Fibroblast of villous mesenchyme (primary cell): ENCODE results near the gene ARMH1. TPM values are rescaled to one million over a fixed set of nuclear protein-coding genes. Genes with fewer than 3 reads are reported as not detected.

Experiments
- DNase-seq: peaks from one replicate; pipeline ENCODE4 v3.0.0-alpha.2; 2010; ENCODE audit warnings: low read depth
- H3K4me3 ChIP-seq: 2 replicates; pipeline ENCODE4 v1.5.1; 2011; ENCODE audit warnings: low read depth, mild to moderate bottlenecking, low read length
- total RNA-seq: library from RNA; depleted of rRNA; stranded (reverse); fragments of >200 nt; gene quantifications from 2 replicates; pipeline ENCODE4 v1.2.3, GENCODE V29; 2012
- TF ChIP-seq, protein P1 (sequence below): IDR thresholded peaks from 2 replicates; pipeline ENCODE4 v1.5.1; 2012; ENCODE audit warnings: low read depth, mild to moderate bottlenecking, low read length; ENCODE audit not compliant: insufficient read depth

Gene ARMH1
- total RNA-seq, 1 donor: 0.43 TPM

DNA sequence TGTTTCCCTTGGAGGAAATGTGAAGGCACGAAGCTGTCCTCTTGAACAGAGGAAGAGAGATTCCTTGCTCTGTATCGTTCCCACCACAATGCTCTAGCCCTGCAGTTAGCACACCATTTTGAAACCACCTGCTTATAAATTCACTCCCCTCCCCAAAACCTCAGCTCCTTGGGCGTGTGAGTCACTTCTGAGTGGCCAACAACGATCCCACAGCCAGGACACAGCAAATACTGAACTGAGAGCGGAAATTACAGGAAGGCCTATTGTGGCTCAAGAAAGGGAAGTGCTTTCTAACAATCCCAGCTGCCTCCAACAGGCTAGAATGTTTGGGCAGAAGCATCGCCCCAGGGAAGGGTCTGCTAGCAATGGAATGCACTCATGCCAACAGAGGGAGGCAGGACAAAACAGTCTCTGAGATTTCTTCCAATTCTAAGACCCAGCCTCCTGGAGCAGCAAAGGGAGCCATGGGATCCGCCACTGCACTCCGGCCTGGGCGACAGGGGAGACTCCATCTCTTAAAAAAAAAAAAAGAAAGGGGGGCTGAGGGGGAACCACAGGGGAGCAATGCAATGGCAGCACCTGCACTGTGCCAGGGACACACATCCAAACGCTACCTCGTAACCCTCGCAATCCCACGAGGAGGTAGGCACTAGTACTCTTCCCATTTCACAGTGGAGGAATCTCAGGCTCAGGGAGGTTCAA is 2.1 kb upstream of the ARMH1 start:
- peak; percentile 41 for DNase-seq
- TF ChIP-seq, protein P1, sequence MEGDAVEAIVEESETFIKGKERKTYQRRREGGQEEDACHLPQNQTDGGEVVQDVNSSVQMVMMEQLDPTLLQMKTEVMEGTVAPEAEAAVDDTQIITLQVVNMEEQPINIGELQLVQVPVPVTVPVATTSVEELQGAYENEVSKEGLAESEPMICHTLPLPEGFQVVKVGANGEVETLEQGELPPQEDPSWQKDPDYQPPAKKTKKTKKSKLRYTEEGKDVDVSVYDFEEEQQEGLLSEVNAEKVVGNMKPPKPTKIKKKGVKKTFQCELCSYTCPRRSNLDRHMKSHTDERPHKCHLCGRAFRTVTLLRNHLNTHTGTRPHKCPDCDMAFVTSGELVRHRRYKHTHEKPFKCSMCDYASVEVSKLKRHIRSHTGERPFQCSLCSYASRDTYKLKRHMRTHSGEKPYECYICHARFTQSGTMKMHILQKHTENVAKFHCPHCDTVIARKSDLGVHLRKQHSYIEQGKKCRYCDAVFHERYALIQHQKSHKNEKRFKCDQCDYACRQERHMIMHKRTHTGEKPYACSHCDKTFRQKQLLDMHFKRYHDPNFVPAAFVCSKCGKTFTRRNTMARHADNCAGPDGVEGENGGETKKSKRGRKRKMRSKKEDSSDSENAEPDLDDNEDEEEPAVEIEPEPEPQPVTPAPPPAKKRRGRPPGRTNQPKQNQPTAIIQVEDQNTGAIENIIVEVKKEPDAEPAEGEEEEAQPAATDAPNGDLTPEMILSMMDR: no peak
- no peak overlapping the region for H3K4me3 ChIP-seq

DNA sequence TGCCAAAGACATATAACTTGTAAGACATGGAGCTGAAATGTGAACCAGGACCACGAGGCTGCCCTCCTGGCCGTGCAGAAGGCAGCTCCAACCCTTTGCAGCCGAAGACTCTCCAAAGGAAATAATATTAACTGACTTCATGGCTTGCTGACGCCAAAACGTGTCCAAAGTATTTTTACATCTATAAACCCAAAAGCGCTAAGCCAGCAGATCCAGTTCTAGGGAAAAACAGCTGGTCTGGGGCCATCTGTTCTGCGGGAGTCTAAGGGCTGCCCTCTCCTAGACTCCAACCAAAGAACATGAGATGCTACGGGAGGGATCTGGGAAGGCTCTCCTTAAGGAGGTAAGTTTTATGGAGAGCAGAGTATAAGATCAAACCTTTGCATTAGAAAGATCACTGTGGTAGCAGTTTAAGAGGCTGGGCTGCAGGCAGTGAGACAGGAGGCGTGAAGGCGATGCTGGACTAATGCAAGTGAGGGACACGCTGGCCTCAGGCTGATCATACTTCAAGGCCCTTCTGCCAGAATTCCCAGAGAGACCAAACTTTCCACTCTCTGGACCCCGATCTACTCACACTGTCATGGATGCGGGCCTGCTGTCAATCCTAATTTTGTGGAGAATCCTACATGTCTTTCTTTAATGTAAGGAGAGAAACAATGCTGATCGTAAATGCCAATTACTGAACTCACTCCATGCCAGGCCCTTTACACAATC is 1.4 kb upstream of the ARMH1 start:
- H3K4me3 ChIP-seq: peak overlapping the region; percentile 87
- DNase-seq: peak; percentile 67
- TF ChIP-seq, protein P1: no peak

DNA sequence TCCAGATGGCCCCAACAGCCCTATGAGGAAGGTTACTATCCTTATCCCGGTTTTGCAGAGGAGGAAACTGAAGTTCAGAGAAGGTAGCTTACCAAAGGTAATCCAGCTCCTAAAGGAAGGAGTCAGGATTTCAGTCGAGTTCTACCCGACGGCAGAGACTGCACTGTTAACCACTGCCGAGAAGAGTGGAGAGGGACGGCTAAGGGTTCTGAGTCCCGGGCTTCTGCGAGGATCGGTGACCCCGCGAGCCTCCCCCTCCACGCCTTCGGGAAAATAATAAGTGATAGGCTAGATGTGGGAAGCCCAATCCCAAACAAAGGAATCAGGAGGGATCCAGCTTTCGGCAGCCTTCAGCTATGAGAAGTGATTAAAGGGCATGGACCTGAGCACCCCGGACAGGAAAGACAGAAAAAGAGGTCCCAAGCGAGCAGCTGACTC is 820 bp upstream of the ARMH1 start:
- DNase-seq: peak; percentile 42
- peak overlapping the region; percentile 87 for H3K4me3 ChIP-seq
- TF ChIP-seq, protein P1: no peak

DNA sequence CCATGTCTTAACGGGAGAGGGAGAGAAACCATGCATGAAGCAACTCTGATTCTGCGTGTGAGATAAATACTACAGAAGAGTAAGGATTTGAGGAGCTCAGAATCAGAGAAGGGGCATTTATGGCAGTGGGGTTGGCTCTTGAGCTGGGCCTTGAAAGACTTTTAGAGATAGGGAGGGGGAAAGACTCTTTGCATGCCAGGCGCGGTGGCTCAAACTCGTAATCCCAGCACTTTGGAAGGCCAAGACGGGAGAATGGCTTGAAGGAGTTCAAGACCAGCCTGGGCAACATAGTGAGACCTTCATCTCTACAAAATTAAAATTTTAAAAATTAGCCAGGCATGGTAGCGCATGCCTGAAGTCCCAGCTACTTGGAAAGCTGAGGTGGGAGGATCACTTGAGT is 672 bp downstream of the ARMH1 start:
- peak overlapping the region; percentile 87 for H3K4me3 ChIP-seq
- TF ChIP-seq, protein P1: no peak
- DNase-seq: no peak

DNA sequence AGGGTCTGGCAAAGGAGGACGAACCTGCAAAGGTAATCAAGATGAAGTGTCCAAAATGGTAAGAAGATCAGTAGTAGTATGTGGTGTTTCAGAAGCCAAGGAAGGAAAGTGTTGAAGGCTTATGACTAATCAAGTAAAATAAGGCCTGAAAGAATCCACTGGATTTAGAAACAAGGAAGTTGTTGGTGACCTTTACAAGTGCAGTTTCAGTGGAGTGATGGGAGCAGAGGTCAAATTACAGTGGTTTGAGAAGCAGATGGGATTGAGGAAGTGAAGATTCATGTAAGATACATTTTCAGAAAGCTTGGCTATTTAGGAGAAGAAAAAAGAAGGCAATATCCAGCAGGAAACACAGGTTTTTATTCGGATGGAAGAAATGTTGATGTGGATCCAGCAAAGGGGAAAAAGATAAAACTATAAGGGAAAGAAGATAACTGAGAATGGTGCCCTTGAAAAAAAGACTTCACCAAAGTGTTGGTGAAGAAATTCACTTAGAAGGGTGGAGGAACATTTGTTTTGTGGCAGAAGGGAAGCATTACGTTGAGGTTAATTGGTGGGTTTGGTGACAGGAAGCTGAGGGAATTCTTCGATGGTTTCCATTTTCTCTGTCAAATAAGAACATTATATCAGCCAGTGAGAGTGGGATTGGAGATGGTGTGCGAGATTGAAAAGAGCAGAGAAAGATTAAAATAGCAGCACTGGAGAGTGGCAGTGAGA is 2.1 kb downstream of the ARMH1 start:
- no peak overlapping the region for H3K4me3 ChIP-seq
- TF ChIP-seq, protein P1: no peak
- peak; percentile 82 for DNase-seq

DNA sequence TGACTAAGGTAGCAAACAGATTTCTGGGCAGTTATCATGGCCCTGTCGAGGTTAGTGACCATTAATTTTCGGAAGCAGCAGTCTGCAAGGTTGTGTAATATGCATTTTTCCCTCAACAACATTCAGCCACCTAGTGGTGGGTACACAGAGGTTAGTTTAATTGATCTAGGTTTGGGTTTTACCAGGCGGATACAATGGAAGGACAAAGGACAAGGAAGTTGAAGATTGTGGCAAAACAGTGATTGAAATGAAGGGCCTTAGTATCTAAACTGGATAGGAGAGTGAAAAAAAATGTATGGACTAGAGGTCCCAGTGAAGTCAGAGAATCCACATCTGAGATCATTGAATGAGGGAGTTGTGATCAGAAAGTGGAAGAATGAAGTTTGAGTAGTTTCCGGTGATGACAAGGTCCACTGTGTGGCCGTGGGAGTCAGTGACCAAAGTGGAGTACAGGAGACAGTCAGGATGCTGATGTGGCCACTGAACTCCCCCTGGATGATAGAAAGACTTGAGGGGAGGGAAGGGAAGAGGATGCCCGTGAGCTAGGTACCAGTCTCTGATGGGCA is 2.8 kb downstream of the ARMH1 start:
- TF ChIP-seq, protein P1: peak; percentile 63
- no peak overlapping the region for H3K4me3 ChIP-seq
- peak; percentile 65 for DNase-seq
